ENCODE measurements around the gene FZD1.

FZD1 gene

DNA sequence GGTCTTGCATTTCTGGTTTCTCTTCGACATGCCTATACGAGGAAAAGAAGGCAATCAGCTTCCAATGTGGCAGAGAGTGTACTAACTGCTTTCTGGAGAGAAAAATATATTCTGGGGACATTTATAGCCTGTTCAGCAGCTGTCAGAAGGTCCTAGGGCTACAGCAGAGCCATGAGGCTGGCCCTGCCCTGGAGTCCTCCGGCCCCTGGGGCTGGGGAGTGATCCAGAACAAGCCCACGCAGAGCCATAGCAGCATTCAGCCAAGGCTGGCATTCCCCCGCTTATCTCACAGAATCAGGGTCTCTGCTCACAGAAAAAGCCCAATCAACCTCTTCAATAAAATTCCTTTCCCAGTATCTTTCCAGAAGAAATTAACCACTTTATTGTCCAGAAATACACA is 48.9 kb downstream of the FZD1 start:
- peaks cover 1% of the 10 kb centered on the region for H3K4me1 ChIP-seq (ENCODE audit: control insufficient read depth, insufficient read depth, low read depth, low read length)
- no peak overlapping the region for H3K4me2 ChIP-seq (ENCODE audit: low read length, poor library complexity, severe bottlenecking)
- H3K36me3 ChIP-seq (ENCODE audit: control insufficient read depth in 1 of 2, insufficient read depth in 2 of 2, low read depth in 1 of 2, low read length in 2 of 2), result no peaks in the 10 kb centered on the region
- H3K9me3 ChIP-seq (ENCODE audit: control insufficient read depth, low read length), result no peaks in the 10 kb centered on the region
- 82% methylated on average over 5 of the region's 5 CpGs for WGBS
- no peak overlapping the region for H4K8ac ChIP-seq (ENCODE audit: low read length)
- no peak overlapping the region for H3K4ac ChIP-seq (ENCODE audit: low read depth in 1 of 2, low read length in 2 of 2)
- no peak overlapping the region for H2BK5ac ChIP-seq (ENCODE audit: low read depth, low read length, poor library complexity, severe bottlenecking)
- no peak overlapping the region for H3K27ac ChIP-seq (ENCODE audit: low read length, poor library complexity, severe bottlenecking)
- no peak overlapping the region for H2AK5ac ChIP-seq (ENCODE audit: low read length, severe bottlenecking)
- no peak overlapping the region for H2BK120ac ChIP-seq (ENCODE audit: low read depth, low read length)
- DNase-seq, result no peak
- no peaks in the 10 kb centered on the region for H3K27me3 ChIP-seq (ENCODE audit: control insufficient read depth in 1 of 2, insufficient read depth in 1 of 2, low read length in 2 of 2)
- no peak overlapping the region for H4K91ac ChIP-seq (ENCODE audit: low read length)
- no peak overlapping the region for H2BK15ac ChIP-seq (ENCODE audit: low read depth, poor library complexity, severe bottlenecking)
- no peaks in the 10 kb centered on the region for H3K79me1 ChIP-seq (replicated peaks; ENCODE audit: low read length, poor library complexity, severe bottlenecking)
- H3K4me3 ChIP-seq (ENCODE audit: insufficient read depth in 1 of 2, low read depth in 1 of 2, low read length in 2 of 2), result no peak overlapping the region
- H3K18ac ChIP-seq (ENCODE audit: low read depth in 1 of 2, low read length in 2 of 2), result peak overlapping the region in 1 of 2 experiments; percentile 12
- no peak overlapping the region for H3K14ac ChIP-seq (ENCODE audit: low read length in 2 of 2)
- no peak overlapping the region for H3K23ac ChIP-seq (ENCODE audit: low read length in 2 of 2)
- H3K9ac ChIP-seq (ENCODE audit: low read length), result no peak overlapping the region
- H2BK12ac ChIP-seq (ENCODE audit: low read length in 2 of 2), result no peak overlapping the region
- no peak overlapping the region for H2AFZ ChIP-seq (ENCODE audit: low read depth, low read length)

DNA sequence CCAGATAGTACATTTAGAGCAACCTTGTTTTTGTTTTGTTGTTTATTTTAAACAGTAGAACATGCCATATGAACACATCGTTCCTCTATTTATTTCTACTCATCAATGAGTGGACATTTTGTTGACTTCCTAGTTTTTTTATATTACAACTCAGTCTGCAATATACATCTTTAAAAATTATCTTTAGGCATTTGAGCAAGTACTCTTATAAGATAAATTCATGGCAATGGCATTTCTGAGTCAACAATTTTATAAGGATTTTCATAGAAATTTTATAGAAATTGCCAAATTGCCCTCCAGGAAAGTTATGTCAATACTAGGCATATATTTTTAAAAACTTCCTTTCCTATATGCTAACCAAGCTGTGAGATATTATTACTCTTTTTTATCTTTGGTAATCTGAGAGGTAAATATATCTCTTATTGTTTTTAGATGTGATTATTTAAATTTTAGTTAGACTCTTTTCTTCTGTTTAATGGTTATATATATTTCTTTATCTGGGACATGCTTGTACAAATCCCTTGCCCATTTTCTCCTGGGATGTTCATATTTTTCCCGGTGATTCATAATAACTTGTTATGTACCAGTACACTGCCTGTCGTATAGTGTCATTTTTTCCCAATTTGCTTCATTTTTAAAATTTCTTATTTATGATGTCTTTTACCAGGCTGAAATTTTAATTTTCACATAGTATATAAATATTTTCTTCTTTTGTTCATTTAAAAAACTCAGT is 50.5 kb downstream of the FZD1 start:
- H3K9ac ChIP-seq (ENCODE audit: low read length), result no peak overlapping the region
- no peak overlapping the region for H2BK12ac ChIP-seq (ENCODE audit: low read length in 2 of 2)
- no peak overlapping the region for H3K27ac ChIP-seq (ENCODE audit: low read length, poor library complexity, severe bottlenecking)
- no peak overlapping the region for H4K91ac ChIP-seq (ENCODE audit: low read length)
- no peak overlapping the region for H3K4me2 ChIP-seq (ENCODE audit: low read length, poor library complexity, severe bottlenecking)
- no peaks in the 10 kb centered on the region for H3K27me3 ChIP-seq (ENCODE audit: control insufficient read depth in 1 of 2, insufficient read depth in 1 of 2, low read length in 2 of 2)
- no peak overlapping the region for H3K23ac ChIP-seq (ENCODE audit: low read length in 2 of 2)
- 100% methylated on average over 1 of the region's 3 CpGs for WGBS
- H3K14ac ChIP-seq (ENCODE audit: low read length in 2 of 2), result no peak overlapping the region
- H3K18ac ChIP-seq (ENCODE audit: low read depth in 1 of 2, low read length in 2 of 2), result no peak overlapping the region
- no peak overlapping the region for H2BK5ac ChIP-seq (ENCODE audit: low read depth, low read length, poor library complexity, severe bottlenecking)
- H3K4ac ChIP-seq (ENCODE audit: low read depth in 1 of 2, low read length in 2 of 2), result no peak overlapping the region
- no peak overlapping the region for H3K4me3 ChIP-seq (ENCODE audit: insufficient read depth in 1 of 2, low read depth in 1 of 2, low read length in 2 of 2)
- no peak overlapping the region for H4K8ac ChIP-seq (ENCODE audit: low read length)
- H3K9me3 ChIP-seq (ENCODE audit: control insufficient read depth, low read length), result no peaks in the 10 kb centered on the region
- no peaks in the 10 kb centered on the region for H3K79me1 ChIP-seq (replicated peaks; ENCODE audit: low read length, poor library complexity, severe bottlenecking)
- no peak overlapping the region for H2AK5ac ChIP-seq (ENCODE audit: low read length, severe bottlenecking)
- no peak overlapping the region for H2AFZ ChIP-seq (ENCODE audit: low read depth, low read length)
- H2BK15ac ChIP-seq (ENCODE audit: low read depth, poor library complexity, severe bottlenecking), result no peak overlapping the region
- no peaks in the 10 kb centered on the region for H3K36me3 ChIP-seq (ENCODE audit: control insufficient read depth in 1 of 2, insufficient read depth in 2 of 2, low read depth in 1 of 2, low read length in 2 of 2)
- DNase-seq, result no peak
- no peak overlapping the region for H2BK120ac ChIP-seq (ENCODE audit: low read depth, low read length)
- H3K4me1 ChIP-seq (ENCODE audit: control insufficient read depth, insufficient read depth, low read depth, low read length), result peaks cover 1% of the 10 kb centered on the region

GRCh38 chr7:91316426-91316825 is 52.2 kb downstream of the FZD1 start:
- Histone ChIP-seq H4K91ac (ENCODE audit: low read length) (no peak overlapping the region), H3K79me1 (replicated peaks; ENCODE audit: low read length, poor library complexity, severe bottlenecking) (no peaks in the 10 kb centered on the region), H3K4me2 (ENCODE audit: low read length, poor library complexity, severe bottlenecking) (no peak overlapping the region), H4K8ac (ENCODE audit: low read length) (no peak overlapping the region), H3K27me3 (ENCODE audit: control insufficient read depth in 1 of 2, insufficient read depth in 1 of 2, low read length in 2 of 2) (no peaks in the 10 kb centered on the region), H2BK15ac (ENCODE audit: low read depth, poor library complexity, severe bottlenecking) (no peak overlapping the region), H2BK5ac (ENCODE audit: low read depth, low read length, poor library complexity, severe bottlenecking) (no peak overlapping the region), H2AFZ (ENCODE audit: low read depth, low read length) (no peak overlapping the region), H3K4me3 (ENCODE audit: insufficient read depth in 1 of 2, low read depth in 1 of 2, low read length in 2 of 2) (no peak overlapping the region), H3K23ac (ENCODE audit: low read length in 2 of 2) (no peak overlapping the region), H2BK120ac (ENCODE audit: low read depth, low read length) (no peak overlapping the region), H3K4me1 (ENCODE audit: control insufficient read depth, insufficient read depth, low read depth, low read length) (peaks cover 1% of the 10 kb centered on the region), H3K9me3 (ENCODE audit: control insufficient read depth, low read length) (no peaks in the 10 kb centered on the region), H2AK5ac (ENCODE audit: low read length, severe bottlenecking) (no peak overlapping the region), H3K4ac (ENCODE audit: low read depth in 1 of 2, low read length in 2 of 2) (no peak overlapping the region), H3K36me3 (ENCODE audit: control insufficient read depth in 1 of 2, insufficient read depth in 2 of 2, low read depth in 1 of 2, low read length in 2 of 2) (no peaks in the 10 kb centered on the region), H3K9ac (ENCODE audit: low read length) (no peak overlapping the region), H3K18ac (ENCODE audit: low read depth in 1 of 2, low read length in 2 of 2) (no peak overlapping the region), H2BK12ac (ENCODE audit: low read length in 2 of 2) (no peak overlapping the region), H3K27ac (ENCODE audit: low read length, poor library complexity, severe bottlenecking) (no peak overlapping the region), H3K14ac (ENCODE audit: low read length in 2 of 2) (no peak overlapping the region)
- DNase-seq, result no peak
- 68% methylated on average over 1 of the region's 1 CpG for WGBS

- H3K9me3 ChIP-seq (ENCODE audit: control insufficient read depth, low read length), result no peaks in the 10 kb centered on the region
- H3K14ac ChIP-seq (ENCODE audit: low read length in 2 of 2), result no peak overlapping the region
- H4K8ac ChIP-seq (ENCODE audit: low read length), result no peak overlapping the region
- no peak overlapping the region for H2BK12ac ChIP-seq (ENCODE audit: low read length in 2 of 2)
- H3K18ac ChIP-seq (ENCODE audit: low read depth in 1 of 2, low read length in 2 of 2), result no peak overlapping the region
- H3K9ac ChIP-seq (ENCODE audit: low read length), result no peak overlapping the region
- no peak overlapping the region for H3K4me3 ChIP-seq (ENCODE audit: insufficient read depth in 1 of 2, low read depth in 1 of 2, low read length in 2 of 2)
- no peak overlapping the region for H2BK120ac ChIP-seq (ENCODE audit: low read depth, low read length)
- no peak overlapping the region for H2BK5ac ChIP-seq (ENCODE audit: low read depth, low read length, poor library complexity, severe bottlenecking)
- no peaks in the 10 kb centered on the region for H3K4me1 ChIP-seq (ENCODE audit: control insufficient read depth, insufficient read depth, low read depth, low read length)
- no peaks in the 10 kb centered on the region for H3K79me1 ChIP-seq (replicated peaks; ENCODE audit: low read length, poor library complexity, severe bottlenecking)
- H3K36me3 ChIP-seq (ENCODE audit: control insufficient read depth in 1 of 2, insufficient read depth in 2 of 2, low read depth in 1 of 2, low read length in 2 of 2), result no peaks in the 10 kb centered on the region
- WGBS, result 82% methylated on average over 4 of the region's 4 CpGs
- H3K27ac ChIP-seq (ENCODE audit: low read length, poor library complexity, severe bottlenecking), result no peak overlapping the region
- no peak overlapping the region for H4K91ac ChIP-seq (ENCODE audit: low read length)
- no peak for DNase-seq
- no peaks in the 10 kb centered on the region for H3K27me3 ChIP-seq (ENCODE audit: control insufficient read depth in 1 of 2, insufficient read depth in 1 of 2, low read length in 2 of 2)
- H2AFZ ChIP-seq (ENCODE audit: low read depth, low read length), result no peak overlapping the region
- no peak overlapping the region for H3K4me2 ChIP-seq (ENCODE audit: low read length, poor library complexity, severe bottlenecking)
- no peak overlapping the region for H3K23ac ChIP-seq (ENCODE audit: low read length in 2 of 2)
- no peak overlapping the region for H3K4ac ChIP-seq (ENCODE audit: low read depth in 1 of 2, low read length in 2 of 2)
- H2BK15ac ChIP-seq (ENCODE audit: low read depth, poor library complexity, severe bottlenecking), result no peak overlapping the region
- H2AK5ac ChIP-seq (ENCODE audit: low read length, severe bottlenecking), result no peak overlapping the region
Measured at GRCh38 chr7:91319351-91319750, 55.1 kb downstream of the FZD1 start.

All from mesenchymal stem cell (in vitro differentiated cells and primary cell).